Daoy (cell line): ENCODE measurements around the gene ADAMTS19. TPM values are rescaled to one million over a fixed set of nuclear protein-coding genes. Genes with fewer than 3 reads are reported as not detected.

Source experiments
- DNase-seq: peaks from one replicate; pipeline ENCODE4 v3.0.0-alpha.2; 2015; ENCODE audit warnings: low read depth
- total RNA-seq: library from RNA; depleted of rRNA; stranded (reverse); fragments of >200 nt; shearing (Covaris generic); gene quantifications from 2 replicates; pipeline ENCODE4 v1.2.3, GENCODE V29; 2014

ADAMTS19 gene
- total RNA-seq, 1 experiment from 2014 or later, result not detected

DNA sequence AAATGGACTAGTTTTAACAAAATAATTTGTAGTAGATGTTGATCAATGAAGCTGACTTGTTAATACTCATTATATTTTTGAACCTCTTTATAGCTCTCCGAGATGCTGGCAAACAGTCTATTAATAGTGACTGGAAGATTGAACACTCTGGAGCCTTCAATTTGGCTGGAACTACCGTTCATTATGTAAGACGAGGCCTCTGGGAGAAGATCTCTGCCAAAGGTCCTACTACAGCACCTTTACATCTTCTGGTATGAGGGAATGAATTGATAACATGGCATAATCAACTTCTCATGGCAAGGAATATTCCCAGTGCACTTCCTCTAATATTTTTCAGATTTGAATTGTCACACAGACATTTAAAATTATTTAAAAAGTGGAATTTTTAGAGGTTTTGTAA, 219.6 kb downstream of the ADAMTS19 start:
- no peak for DNase-seq

DNA sequence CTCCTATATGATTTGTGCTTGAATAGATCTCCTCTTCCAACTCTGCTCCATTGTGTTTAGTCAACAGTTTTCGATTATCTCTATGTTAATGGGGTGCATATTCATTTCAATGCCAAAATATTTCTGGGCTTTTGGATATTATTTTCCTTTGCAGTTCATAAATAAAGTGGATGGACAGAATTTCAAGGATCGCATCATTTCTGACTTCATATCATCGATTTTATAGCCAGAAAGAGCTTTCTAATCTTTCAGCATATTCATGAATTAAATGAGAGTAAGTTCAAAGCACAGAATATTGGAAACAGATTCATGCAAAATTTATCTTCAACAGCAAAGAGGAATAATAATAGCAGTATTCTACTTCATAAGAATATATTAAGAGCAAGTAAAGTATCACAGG, 227.8 kb downstream of the ADAMTS19 start:
- DNase-seq, result no peak

DNA sequence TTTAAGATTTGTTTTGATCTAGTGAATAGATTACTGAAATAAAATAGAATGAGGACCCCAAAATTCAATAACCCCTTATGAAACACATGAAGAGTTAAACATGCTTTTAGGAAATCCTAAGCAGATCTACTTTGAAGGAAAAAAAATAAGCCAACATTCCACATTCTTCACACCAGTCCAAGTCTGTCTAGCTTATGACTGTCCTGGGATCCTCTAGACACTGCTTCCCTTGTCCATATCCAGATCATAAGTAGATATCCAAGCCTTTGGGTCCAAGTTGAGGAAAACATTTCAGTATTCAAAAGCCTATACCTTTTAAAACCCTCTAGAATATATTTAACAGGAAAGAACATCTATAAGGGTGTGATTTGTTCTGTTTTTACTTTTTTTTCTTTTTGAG, 228.9 kb downstream of the ADAMTS19 start:
- no peak for DNase-seq

DNA sequence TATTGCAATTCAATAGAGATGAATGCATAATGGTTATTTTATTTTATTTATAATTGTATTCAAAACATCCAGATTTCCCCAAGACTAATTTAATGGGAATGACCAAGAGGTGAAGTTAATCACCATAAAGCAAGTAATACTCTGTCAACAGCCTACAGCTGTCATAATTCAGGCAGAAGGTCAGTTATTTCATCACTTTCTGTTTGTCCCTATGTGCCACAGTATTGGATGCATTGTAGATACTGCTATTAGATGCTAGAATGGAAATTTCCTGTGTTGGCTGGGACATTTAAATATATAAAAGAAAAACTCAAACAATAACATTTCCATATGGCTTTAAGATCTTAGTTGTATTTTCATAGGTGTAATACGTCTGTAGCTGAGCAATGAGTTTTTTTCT, 231.1 kb downstream of the ADAMTS19 start:
- no peak for DNase-seq

DNA sequence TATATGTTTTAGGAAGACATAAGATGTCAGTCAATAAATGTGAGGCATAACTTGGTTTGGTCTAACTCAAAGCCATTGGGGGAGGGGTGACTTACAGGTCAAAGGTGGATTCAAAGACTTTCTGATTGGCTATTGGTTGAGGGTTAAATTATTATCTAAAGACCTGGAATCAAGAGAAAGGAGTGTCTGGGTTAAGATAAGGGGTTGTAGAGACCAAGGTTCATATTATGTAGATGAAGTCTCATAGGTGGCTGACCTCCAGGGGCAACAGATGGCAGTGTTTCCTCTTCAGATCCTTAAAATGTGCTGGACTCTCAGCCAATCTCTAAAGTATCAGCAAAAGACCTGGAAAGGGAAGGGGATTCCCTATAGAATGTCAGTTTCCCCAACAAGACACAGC, 236.5 kb downstream of the ADAMTS19 start:
- DNase-seq, result no peak

DNA sequence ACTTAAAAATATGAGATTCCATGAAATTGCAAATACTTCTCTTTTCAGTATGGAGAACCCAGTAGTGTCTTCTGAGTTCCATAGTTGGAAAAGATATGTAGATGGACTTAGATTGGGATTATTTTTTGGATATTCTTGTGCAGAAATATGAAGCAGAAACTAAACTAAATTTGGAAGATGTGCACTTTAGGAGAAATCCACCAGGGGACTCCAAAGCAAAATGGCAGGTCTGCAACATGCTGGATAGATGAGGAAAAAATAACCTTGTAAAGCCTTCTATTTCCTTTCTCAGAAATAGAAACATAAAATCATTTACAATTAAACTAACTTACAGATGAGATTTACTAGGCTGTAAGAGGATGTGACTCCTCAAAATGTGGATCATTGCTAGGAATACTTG, 238.6 kb downstream of the ADAMTS19 start:
- DNase-seq, result no peak

DNA sequence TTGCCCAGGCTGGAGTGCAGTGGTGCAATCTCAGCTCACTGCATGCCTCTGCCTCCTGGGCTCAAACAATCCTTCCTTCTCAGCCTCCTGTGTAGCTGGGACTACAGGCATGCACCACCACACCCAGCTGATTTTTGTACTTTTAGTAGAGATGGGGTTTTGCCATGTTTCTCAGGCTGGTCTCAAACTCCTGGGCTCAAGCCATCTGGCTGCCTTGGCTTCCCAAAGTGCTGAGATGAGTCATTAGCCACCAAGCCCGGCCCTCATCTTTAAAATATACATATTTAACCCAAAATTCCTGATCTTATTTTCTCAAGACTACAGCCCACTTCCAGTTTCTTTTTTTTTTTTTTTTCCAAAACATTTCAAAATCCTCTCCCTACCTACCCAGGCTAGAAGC, 256.1 kb downstream of the ADAMTS19 start:
- DNase-seq, result no peak

DNA sequence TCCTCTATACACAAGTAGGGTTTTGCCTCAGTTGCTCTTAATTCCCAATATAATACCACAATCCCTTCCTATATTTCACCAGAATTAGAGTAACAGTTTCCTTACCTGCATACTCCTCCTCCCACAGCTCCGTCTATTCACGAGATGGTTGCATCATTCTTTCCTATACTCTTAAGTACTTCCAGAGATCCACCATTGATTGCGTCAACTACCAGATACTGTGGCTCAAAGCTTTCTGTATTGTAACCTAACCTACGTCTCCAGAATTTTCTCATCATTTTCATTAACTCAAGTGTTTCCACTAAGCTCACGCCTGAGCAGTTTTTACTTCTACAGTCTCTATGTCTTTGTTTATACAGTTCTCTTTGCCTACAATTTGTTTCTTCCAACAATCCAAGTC, 256.6 kb downstream of the ADAMTS19 start:
- no peak for DNase-seq

DNA sequence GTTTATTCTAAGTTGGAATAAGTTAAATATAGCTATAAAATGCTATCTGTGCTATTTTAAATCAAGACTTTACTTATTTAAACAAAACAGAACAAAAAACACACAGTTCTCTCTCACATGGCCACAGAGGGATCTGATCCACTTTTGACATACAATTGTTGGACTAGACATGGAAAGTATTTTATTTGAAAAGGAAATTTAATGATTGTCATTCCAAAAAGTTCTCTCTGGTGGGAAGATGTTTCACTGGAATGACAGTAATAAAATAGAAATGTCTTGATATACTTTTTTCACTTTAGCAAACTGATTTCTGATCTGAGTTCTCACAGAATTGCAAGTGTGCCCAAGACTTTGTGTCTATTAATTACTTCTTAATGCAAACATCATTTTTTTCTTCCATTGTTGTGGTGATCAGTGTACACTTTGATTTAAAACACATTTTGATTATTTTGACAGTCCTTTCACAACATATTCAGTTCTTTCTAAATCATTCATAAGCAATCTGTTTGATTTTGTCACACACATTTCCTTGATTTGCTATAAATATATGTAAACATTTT, 257.7 kb downstream of the ADAMTS19 start:
- no peak for DNase-seq

DNA sequence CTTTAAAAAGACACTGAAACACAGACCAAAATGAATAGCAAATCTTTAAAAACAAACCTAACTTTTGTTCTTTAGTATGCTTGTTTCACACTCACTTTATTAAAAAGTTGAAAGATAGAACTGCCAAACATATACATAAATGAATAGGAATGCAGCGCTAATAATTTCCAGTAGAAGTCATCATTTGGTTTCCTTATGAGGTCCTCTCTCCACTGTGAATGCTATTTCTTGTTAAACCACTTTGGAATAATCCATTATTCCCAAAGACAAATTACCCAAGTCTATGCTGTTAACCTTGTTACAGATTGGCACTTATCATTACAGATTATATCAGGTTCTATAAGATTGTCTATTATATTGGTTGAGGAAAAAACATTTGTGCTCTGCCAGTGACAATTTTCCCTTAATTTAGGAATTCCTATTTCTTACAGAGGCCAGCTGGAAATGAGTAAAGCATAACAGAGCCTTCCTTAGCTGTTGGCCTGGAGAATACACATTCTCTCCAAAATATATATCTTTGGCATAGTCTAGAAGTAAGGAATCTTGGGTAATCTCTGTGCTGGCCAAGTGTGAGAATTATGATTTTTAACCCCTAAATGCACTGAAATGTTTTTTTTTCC, 258.5 kb downstream of the ADAMTS19 start:
- no peak for DNase-seq

DNA sequence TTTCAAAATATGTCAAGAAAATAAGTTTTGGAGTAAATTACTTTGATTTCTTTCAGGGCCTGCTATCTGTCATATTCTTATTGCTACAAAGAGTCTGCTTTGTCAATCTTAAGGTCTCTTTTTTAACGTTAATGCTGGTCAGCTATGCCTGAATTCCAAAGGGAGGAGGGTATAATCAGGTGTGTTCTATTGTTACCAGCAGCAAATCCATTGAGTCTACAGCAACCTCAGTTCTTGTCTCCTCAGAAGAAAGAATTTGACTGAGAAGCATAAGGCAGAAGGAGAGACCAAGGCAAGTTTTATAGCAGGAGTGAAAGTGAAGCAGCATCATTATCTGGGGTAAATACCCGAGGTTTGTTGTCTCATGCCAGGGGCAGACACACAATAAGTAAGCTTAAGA, 264.1 kb downstream of the ADAMTS19 start:
- DNase-seq, result no peak

DNA sequence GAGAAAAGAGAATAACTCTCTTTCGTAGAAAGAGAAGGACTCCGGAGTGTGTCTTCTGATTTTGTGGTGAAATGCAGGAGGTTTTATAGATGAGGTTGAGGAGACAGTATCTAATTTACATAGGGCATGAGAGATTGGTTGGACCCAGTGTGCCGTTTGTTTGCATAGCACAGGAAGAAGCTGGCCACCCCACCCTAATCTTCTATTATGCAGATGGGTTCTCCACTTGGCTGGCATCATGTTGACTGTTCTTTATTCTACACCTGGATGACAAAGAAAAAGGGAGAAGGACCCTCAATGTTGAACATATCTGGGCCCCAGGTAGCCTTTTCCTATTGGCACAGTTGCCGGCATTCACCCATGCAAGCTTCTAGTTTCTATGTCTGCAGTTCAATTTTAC, 264.5 kb downstream of the ADAMTS19 start:
- no peak for DNase-seq

DNA sequence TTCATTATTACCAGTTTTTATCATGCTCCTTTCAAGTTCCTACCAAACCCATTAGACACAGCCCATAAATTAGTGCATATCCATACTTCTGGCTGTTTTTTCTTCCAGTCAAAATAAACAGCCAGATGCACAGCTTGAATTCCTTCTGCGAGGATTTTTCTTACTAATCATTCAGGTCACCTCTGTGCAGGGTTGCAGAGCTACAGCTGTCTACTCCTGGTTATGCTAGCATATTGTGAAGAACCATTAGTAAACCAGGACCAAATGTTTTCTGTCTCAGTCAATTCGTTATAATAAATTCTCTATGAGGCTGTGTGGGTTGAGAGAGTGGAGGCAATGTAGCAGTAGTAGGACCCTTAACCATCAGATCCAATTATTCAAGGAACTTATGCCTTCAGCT, 279.7 kb downstream of the ADAMTS19 start:
- DNase-seq, result no peak

DNA sequence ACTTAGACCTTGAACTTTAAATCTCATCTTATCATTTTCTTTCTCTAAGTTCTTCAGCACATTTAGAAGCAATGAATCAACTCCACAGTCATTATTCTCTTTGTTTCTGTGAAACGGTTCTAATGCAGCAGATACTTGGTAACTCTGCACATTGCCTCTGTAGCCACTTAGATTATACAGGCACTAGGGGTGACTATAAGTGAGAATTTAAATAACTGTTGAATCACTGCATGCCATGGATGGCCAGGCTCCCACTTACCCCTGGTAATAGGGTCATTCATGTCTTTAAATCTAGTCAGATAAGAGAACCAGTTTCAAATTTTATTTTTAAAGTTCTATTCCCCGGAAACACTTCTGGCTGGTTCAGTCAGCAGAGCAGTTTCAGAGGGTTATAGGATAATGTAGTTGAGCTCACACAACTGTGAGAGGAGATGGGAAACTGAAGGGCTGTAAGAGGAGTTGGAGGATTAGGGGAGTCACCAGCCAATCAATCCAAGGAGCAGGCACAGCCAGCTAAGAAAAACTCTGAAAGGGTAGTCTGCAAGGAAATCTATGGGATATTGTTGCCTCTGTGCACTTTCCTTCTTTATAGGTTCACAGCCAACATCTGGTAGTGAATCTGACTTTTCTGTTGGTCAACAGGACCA, 283.6 kb downstream of the ADAMTS19 start:
- no peak for DNase-seq

DNA sequence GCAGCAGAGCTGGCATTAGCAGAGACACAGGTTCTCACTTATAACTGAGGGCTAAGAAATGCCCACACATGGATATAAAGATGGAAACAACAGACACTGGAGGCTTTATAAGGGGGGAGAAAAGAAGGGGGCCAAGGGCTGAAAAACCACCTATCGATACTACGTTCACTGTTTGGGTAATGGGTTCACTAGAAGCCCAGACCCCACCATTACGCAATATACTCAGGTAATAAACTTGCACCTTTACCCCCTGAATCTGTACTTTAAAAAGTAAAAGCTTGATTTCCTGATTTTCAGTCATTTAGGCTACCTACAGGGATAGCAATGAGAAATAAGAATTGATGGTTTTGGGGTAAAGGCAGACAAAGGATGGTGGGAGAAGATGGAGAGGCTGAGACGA, 285.9 kb downstream of the ADAMTS19 start:
- no peak for DNase-seq

DNA sequence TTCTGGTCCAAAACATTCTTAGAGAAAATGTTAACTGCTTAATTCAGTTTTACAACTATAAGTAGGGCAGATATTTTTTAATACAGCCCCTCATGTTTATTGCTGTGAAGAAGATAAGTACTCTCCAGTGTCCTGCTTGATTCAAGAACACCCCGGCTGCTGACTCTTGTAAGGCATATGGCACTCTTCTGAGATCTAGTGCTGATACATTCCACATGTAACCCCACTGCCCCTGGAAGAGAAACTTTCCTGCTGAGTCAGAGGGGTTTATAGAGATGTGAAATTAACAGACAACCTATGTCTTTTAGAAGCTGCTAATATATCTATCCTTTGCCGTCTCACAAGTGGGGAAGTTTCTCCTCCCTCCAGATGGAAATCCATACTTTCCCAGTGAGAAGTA, 286.8 kb downstream of the ADAMTS19 start:
- DNase-seq, result no peak

DNA sequence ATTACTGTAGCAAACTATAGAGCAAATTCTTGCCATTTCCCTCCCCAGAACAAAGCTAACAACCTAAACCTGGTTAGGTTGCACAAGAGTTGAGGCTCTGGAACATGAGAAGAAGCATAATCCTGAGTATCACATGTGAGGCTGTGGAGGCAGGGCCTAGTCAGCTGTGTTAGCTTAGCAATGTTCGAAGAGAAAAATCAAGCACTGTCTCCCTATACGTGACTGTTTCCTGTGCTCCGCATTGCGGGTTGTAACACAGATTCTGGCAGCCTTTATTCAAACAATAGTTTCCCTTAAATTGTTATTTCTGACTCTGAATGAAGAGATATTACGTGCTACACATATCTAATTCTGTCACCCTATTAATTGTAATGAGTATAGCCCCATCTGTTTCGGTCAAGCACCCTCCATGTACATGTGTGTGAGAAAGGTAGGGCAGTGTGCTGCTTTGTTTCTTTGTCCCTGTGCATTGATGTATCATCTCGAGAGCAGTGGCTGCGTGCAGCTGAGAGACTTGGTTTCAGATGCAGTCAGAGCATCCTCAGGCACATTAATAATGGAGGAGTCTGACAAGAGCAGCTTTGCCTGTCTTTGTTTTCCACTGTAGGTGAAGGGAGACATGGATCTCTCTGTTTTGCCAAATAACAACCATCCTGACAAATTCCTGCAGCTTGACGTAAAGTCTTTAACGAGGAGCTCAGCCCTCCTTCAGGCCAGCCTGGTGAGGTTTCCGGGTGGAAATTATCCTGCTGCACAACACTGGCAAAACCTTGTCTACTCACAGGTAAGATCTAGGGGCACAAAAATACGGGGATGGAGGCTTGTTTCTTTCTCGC, 287.7 kb downstream of the ADAMTS19 start, which contains the start of gene MINAR2:
Gene MINAR2, plus strand, starts transcription at position 523 of the 836 bp plus-strand sequence. Its CDS starts 97 bp downstream, at position 620.
- DNase-seq, result no peak

DNA sequence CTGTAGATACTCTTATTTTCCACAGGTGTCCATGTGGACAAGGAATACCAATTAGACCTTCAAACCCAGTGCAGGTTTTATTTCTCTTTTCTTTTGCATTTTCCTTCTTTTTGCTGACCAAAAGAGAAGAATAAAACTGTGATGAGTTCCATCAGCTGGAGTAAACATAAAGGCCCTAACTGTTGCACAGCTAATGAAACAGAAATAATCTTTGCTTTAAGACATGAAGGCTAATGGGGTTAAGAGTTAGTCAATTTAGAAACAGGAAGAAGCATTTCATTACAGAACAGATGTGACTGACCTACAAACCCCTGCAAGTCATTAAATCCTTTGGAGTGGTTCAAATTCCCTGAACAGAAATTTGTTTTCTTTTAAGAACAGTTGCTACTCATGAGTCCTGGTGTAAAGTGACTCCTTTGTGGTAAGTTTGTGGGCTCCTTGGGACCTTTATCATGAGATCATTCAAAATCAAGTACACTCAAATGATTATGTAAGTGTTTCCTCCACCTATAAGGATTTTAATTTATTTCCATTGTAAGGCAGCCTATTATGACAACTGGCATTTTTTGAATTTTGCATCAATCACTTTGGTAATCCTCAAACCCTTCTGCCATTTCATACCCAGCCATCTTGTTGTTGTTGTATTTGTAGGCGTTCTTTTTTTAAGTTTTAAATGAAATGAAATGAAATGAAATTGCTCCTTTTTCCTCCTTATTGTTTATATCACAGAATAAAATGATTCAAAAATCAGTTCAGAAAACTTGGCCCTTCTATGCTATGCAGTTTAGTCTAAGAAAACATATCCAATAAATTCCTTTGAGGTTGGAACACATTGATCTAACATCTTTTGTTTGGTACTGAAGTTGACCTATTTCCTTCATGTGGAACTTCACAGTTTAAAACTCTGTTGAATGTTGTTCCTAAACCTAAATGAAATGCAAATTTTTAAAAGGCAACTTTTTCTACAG, 289.1 kb downstream of the ADAMTS19 start:
- DNase-seq, result no peak

DNA sequence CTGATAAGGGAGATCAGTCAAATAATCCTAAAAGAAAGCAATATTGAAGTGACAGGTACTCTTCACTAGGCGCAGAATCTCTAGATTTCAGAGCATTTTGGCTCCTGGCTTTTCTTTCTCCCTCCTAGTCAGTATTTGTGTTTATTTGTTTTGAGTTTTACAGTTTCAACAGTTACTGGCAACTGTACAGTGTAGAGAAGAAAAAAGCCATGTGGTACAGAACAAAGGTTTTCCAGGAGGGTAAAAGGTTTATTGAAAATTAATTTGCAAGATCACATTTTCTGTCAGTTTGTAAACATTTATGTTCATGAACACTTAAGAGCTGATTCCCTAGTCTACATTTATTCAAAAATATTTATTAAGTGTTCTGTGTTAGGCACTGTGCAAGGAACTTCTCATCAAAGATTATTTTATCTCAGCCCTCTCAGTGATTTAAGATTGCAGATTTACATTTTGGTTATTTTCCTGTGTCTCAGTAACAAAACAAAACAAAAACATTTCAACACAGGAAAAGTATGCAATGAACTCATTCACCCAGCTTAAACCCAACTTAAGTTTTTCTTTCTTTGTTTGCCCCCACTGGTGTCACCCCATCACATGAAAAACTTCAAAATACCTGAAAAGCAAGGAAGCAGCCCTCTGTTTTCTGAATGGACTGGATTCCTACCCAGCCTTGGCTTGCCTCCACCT, 300.7 kb downstream of the ADAMTS19 start:
- DNase-seq, result no peak

DNA sequence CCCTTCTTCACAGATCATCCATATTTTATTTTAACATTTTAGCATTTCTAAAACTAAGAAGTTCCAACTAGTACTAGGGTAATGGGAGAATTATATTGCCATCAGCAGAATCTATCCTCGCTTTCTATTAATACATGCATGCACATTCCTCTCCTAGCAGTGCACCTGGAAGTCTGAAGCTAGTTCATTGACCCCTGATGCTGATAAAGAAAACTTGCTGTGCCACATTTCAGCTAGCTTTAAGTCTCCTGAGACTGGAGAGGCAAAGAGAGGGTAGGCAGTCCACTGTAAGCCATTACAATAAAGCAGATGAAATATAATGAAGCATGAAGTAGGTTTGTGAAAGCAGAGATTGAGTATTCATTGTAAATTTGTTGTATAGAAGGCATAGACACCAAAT, 303.6 kb downstream of the ADAMTS19 start:
- DNase-seq, result no peak

DNA sequence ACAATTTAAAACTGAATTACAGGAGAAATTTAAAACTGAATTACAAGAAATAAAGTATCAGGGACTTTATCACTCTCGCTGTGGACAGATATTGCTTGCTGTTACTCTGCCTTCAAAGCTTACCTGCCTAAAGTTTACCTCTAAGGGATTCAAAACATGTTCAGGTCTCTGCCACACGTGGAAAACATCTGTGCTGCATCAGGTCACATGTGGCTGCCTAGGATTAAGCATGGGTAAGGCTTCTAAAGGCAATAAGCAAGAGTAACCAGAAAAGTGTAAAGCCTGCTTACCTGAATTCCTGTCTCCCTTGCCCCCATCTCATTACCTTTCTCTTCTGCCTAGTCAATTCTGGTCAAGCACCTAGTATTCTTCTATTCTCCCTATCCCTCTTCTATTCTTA, 306.7 kb downstream of the ADAMTS19 start:
- no peak for DNase-seq
